ENCODE measurements around the gene RPS27. TPM values are rescaled to one million over a fixed set of nuclear protein-coding genes. Genes with fewer than 3 reads are reported as not detected.

The RPS27 gene
- total and polyA plus RNA-seq, 2 donors (not counting 1 experiment from before 2014, with no cell fraction given) = 4,812 to 15,978 TPM

- Histone ChIP-seq H3K79me2 (ENCODE audit: control insufficient read depth, insufficient read depth, low read length) (peaks cover 73% of the 10 kb centered on the region), H3K4me3 (ENCODE audit: control extremely low read depth in 1 of 5, extremely low read depth in 1 of 5, insufficient read depth in 1 of 5, low read depth in 2 of 5, low read length in 4 of 5) (peak within 1 kb of the TSS; percentile 79 to 98 (median 92)), H3K9ac (ENCODE audit: low read length) (peak within 1 kb of the TSS; percentile 99), H4K20me1 (ENCODE audit: control insufficient read depth, insufficient read depth, low read length, poor library complexity, severe bottlenecking) (peaks cover 51% of the 10 kb centered on the region), H3K4me1 (ENCODE audit: control insufficient read depth in 2 of 2, insufficient read depth in 2 of 2, low read length in 2 of 2) (peaks cover 44 to 47% of the 10 kb centered on the region in 2 donors), H3K27me3 (replicated peaks in 1 of 4; ENCODE audit: control extremely low read depth in 1 of 4, control insufficient read depth in 3 of 4, insufficient read depth in 4 of 4, low read length in 3 of 4) (no peaks in the 10 kb centered on the region), H3K9me3 (ENCODE audit: control extremely low read depth in 1 of 3, control insufficient read depth in 2 of 3, insufficient read depth in 1 of 3, low read length in 2 of 3) (no peaks in the 10 kb centered on the region), H3K36me3 (replicated peaks in 1 of 2; ENCODE audit: control extremely low read depth in 1 of 2, control insufficient read depth in 1 of 2, extremely low read depth in 1 of 2, insufficient read depth in 2 of 2, low read length in 1 of 2) (peaks cover 0 to 30% of the 10 kb centered on the region in 2 experiments), H3K27ac (ENCODE audit: low read length in 2 of 2) (peak within 1 kb of the TSS; percentile 87 to 97), H2AFZ (ENCODE audit: insufficient read depth, low read depth, low read length, poor library complexity, severe bottlenecking) (peak within 1 kb of the TSS; percentile 78), H3K4me2 (replicated peaks; ENCODE audit: low read depth, low read length, poor library complexity, severe bottlenecking) (peak within 1 kb of the TSS; percentile 86)
- Mint-ChIP-seq H3K9me3 (ENCODE audit: insufficient read depth) (no peaks in the 10 kb centered on the region), H3K4me1 (peaks cover 67% of the 10 kb centered on the region), H3K27ac (peak within 1 kb of the TSS; percentile 97), H3K27me3 (no peaks in the 10 kb centered on the region), H3K4me3 (peak within 1 kb of the TSS; percentile 100)
- CTCF ChIA-PET = interaction anchor here (0.7 to 5.6 kb wide), 7 partner anchors 9 to 390 kb away, joined by 3 to 47 read pairs (median 6); partner anchors contain the start of genes CREB3L4, DENND4B and JTB
- ATAC-seq (ENCODE audit: low read depth) (peak; percentile 85), DNase-seq (peak; percentile 97)
- POLR2A ChIA-PET = interaction anchor here (0.5 to 9.2 kb wide), 13 partner anchors 9 to 184 kb away, joined by 3 to 115 read pairs (median 4); partner anchors contain the start of genes CREB3L4, DENND4B, GATAD2B and JTB
- no peak for TF ChIP-seq EZH2 (IDR thresholded peaks at IDR 0.05; ENCODE audit: borderline replicate concordance, insufficient read depth, low read depth, low read length, poor library complexity, severe bottlenecking)
- TF ChIP-seq, protein P1, sequence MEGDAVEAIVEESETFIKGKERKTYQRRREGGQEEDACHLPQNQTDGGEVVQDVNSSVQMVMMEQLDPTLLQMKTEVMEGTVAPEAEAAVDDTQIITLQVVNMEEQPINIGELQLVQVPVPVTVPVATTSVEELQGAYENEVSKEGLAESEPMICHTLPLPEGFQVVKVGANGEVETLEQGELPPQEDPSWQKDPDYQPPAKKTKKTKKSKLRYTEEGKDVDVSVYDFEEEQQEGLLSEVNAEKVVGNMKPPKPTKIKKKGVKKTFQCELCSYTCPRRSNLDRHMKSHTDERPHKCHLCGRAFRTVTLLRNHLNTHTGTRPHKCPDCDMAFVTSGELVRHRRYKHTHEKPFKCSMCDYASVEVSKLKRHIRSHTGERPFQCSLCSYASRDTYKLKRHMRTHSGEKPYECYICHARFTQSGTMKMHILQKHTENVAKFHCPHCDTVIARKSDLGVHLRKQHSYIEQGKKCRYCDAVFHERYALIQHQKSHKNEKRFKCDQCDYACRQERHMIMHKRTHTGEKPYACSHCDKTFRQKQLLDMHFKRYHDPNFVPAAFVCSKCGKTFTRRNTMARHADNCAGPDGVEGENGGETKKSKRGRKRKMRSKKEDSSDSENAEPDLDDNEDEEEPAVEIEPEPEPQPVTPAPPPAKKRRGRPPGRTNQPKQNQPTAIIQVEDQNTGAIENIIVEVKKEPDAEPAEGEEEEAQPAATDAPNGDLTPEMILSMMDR (IDR thresholded peaks at IDR 0.05) = no peak
- WGBS (ENCODE audit: insufficient coverage) = 0% methylated on average over 72 of the region's 75 CpGs
- intact Hi-C loops (cut with micrococcal nuclease) = loop anchor here (1.0 to 5.0 kb wide), 7 partner anchors 9 to 314 kb away; partner anchors contain the start of genes CREB3L4, DENND4B, HAX1 and JTB
These were observed 32.2 kb upstream of the RPS27 start, which contains the start of gene CRTC2 for GRCh38 chr1:153958111-153958960. Gene CRTC2 (minus strand): TSS chr1:153958612. CDS start chr1:153958497, 115 bp downstream.
